Upper lobe of left lung (tissue), 4 donors: ENCODE measurements around the gene LBP.

ENCODE experiments used
- EP300 ChIP-seq, 4 donors: sonication (generic); formaldehyde crosslinking; IDR thresholded peaks; one replicate each; pipeline ENCODE4 v1.5.1; 2017; ENCODE audit warnings: antibody characterized with exemption in 4 of 4, control low read depth in 2 of 4
- POLR2A ChIP-seq, 4 donors: fragments of 450-650 bp; IDR thresholded peaks; one replicate each; pipeline ENCODE4 v1.5.1; 2016 to 2017; ENCODE audit warnings: antibody characterized with exemption in 4 of 4, mild to moderate bottlenecking in 2 of 4
- POLR2AphosphoS5 ChIP-seq, 2 donors: sonication (generic); formaldehyde crosslinking; IDR thresholded peaks; one replicate each; pipeline ENCODE4 v1.5.1; 2017; ENCODE audit warnings: antibody characterized with exemption in 2 of 2
- TF ChIP-seq, protein P1 (sequence below), 6 experiments: fragments of 450-650 bp in 4 of 6; fragments of 200-600 bp in 2 of 6; sonication (generic) in 2 of 6; IDR thresholded peaks; one replicate each; pipeline ENCODE4 v1.5.1; 2016 to 2019; ENCODE audit warnings: antibody characterized with exemption in 6 of 6

- TF ChIP-seq, protein P1, sequence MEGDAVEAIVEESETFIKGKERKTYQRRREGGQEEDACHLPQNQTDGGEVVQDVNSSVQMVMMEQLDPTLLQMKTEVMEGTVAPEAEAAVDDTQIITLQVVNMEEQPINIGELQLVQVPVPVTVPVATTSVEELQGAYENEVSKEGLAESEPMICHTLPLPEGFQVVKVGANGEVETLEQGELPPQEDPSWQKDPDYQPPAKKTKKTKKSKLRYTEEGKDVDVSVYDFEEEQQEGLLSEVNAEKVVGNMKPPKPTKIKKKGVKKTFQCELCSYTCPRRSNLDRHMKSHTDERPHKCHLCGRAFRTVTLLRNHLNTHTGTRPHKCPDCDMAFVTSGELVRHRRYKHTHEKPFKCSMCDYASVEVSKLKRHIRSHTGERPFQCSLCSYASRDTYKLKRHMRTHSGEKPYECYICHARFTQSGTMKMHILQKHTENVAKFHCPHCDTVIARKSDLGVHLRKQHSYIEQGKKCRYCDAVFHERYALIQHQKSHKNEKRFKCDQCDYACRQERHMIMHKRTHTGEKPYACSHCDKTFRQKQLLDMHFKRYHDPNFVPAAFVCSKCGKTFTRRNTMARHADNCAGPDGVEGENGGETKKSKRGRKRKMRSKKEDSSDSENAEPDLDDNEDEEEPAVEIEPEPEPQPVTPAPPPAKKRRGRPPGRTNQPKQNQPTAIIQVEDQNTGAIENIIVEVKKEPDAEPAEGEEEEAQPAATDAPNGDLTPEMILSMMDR (IDR thresholded peaks at IDR 0.05), result no peak
- no peak for TF ChIP-seq POLR2A (IDR thresholded peaks at IDR 0.05)
- no peak for TF ChIP-seq EP300 (IDR thresholded peaks at IDR 0.05)
- TF ChIP-seq POLR2AphosphoS5 (IDR thresholded peaks at IDR 0.05), result no peak
These were observed 48.2 kb upstream of the LBP start for GRCh38 chr20:38297916-38298674.
